GM21619 (cell line): ENCODE results near the gene CNGA3.

Experiments
- ATAC-seq: cut with Tn5 transposase; IDR thresholded peaks from one replicate; pipeline ENCODE4 v1.9.1; 2021; ENCODE audit not compliant: unreplicated experiment

The CNGA3 gene

DNA sequence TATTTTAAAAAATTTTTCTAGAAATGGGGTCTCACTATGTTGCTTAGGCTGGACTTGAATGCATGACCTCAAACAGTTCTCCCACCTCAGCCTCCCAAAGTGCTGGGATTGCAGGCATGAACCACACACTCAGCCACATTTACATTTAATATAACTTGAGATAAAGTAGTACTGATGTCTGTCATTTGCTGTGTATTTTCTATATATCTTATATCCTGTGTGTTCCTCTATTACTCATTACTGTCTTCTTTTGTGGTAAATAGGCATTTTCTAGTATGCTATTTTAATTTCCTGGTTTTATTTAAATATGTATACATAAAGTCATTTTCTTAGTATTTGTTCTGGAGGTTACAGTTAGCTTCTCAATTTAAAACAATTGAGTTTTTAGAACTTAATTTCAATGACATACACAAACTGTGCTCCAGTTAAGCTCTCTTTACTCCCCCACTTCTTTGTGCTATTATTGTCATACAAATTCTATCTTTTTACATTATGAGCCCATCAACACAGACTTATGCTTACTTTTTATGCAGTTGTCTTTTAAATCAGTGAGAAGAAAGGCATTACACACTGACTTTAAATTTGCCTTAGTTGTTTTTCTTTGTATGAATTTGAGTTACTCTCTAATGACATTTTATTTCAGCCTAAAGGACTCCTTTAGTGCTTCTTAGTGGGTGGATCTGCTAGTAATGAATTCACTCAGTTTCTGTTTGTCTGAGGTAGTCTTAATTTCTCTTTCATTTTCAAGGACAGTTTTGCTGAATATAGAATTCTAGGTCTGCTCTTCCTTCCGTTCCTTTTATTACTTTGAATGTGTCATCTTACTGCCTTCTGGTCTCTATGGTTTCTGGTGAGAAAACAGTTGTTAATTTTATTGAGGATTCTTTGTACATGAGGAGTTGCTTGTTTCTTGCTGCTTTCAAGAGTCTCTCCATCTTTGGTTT is 92.2 kb downstream of the CNGA3 start:
- peak; percentile 96 for ATAC-seq

DNA sequence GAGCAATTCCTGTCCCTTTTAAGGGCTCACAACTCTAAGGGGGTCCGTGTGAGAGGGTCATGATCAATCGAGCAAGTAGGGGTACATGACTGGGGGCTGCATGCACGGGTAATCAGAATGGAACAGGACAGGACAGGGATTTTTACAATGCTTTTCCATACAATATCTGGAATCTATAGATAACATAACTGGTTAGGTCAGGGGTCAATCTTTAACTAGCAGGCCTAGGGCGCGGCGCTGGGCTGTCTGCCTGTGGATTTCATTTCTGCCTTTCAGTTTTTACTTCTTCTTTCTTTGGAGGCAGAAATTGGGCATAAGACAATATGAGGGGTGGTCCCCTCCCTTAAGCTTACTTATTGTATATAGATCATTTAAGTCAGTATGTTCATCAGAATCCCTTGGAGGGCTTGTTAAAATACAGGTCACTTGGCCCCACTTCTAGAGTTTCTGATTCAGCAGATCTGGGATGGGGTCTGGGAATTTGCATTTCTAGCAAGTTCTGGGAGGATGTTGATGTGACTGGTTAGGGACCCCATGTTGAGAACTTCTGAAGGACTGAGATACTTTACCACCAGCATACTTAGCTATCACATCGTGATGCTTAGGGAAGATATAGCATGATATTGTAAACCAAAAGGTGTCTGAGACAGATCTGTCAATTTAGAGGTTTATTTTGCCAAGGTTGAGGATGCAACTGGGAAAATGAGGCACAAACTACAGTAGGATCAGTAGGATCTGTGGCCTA is 95.6 kb downstream of the CNGA3 start:
- ATAC-seq, result no peak

DNA sequence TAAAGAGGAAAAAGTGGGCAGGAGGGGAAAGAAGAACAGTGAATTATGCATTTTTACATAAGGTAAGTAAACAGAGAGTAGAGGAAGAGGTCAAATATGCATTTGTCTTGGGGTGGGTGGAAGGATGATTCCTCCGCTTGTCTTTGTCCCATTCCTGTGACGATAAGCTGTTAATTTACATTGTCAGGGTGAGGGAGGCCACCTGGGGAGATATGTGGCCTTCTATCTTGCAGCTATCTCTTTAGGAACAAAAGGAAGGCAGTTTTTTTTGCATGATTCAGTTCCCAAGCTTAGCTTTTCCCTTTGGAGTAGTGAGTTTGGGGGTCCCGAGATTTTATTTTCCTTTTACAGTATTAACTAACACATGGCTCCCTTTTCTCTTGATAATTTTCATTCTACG is 96.2 kb downstream of the CNGA3 start:
- no peak for ATAC-seq

DNA sequence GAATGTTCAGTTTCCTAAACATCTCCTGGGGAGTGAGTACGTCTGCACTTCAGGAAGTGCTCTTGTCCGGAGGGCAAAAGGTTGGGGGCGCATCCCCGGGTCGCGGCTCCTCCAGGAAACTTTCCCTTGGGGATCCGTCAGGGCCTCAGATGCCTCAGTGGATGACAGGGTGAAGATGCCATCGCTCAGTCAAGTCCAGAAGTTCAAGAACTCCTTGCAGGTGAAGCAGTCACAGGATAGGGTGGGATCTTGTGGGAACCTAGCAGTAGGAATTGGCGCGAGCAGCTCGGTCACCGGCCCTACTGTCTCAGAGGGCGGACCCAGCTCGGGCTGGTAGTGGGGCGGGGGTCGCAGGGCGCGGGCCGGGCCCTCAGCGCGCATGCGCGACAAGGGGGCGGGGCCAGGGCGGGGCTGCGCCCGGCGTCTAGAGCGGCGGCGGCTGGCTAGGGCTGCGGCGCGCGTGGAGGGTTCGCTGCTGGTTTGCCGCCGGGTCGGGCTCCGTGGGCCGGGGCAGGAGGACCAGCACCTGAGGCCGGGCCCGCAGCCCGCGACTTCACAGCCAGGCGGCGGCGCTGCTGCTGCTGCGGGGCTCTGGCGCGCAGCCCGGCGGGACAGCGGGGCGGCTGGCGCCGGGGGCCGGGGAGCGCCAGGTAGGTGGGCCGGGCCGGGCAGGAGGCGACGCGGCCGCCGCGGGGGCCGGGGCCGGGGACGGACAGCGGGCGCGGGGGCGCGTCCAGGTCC is 98.3 kb downstream of the CNGA3 start, which contains the start of gene INPP4A:
Gene INPP4A (plus strand): TSS at position 423 of the 741 bp plus-strand sequence. CDS start 75,191 bp downstream, outside the sequence.
- ATAC-seq, result peak; percentile 71

DNA sequence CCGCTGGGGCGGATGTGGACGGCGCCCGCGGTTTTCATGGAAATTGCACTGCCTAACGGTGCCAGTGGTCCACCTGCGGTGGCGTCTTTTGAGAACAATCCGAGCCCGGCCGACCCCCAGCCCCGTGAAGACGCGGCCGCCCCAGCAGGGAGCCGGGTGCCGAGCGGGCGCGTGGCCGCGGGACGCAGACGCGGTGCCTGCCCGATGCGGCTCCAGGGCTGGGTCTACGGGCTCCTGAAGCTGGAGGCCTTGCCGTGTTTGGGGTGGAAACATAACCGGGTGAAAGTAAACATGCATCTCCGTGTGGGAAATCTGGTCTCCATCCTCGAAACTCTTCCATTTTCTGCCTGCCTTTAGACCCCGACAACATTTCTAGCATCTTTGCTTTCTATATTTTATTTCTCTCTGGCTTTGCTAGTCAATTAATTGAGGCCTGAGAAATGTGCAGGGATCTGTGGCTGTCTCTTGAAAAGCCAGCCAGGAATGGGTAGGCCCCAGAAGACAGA is 99.0 kb downstream of the CNGA3 start:
- ATAC-seq, result peak; percentile 31

DNA sequence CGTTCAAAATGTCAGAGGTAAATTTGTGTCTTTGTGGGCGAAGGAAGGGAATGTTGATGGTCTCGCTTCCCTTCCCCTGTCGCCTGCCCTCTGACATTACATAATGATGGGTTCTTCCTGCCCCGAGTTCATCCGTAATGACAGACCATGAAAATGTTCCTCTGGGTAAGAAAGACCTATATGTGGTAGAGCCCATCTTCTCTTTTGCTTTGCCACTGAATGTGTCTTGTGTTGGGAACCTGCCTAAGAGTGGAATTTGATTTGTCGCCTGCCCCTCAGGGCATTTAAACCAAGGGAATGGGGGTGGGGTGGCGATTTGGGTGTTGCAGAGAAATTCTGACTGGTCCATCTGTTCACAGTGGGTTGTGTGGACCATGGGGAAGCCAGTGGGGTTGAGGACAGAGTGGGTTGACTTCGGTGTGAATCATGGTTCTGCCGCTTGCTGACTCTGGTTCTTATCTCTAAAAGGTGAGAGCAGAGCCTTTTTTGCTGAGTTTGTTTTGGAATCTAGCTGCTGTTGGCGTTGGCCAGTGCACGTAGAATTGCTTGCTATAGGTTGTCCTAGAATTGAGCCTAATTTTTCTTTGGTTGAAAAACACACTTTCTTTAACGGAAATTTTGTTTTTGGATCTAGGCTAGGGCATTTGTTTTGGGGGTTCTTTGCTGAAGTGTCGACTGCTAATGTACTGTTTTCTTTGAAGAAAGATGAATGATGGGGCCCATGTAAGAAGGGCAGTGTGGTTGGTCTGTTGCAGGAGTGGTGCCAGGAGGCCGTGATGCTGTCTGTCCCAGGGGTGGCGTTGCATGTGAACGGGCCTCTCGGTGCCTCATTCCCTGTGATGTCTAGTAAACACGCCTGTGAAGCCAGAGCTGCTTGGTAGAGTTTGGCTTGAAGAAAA is 99.7 kb downstream of the CNGA3 start:
- ATAC-seq, result no peak

DNA sequence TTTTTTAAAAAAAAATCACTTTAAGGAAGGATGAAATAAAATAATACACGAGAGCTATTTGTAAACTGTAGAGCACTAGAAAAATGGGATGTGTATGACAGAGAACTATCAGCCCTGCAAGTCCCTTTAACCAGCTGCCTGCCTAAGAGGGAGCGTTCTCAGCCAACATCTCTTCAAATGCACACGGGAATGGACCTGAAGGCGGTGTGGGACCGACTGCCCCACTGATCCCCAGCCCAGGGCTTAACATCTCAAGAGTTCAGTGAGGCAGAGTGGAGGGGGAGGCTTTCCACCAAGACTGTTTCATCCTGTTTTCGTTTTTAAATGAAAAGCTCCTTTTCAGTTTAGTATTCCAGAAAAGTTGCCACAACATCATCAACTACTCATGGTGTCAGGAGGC is 100.6 kb downstream of the CNGA3 start:
- ATAC-seq, result no peak
